ENCODE data around the gene RFX7. TPM values are rescaled to one million over a fixed set of nuclear protein-coding genes. Genes with fewer than 3 reads are reported as not detected.
A peak's percentile ranks its signal among the peaks of the same experiment; 100 is the strongest.
"Not testable (repeated sequence)": the region's sequence is repeated elsewhere in the genome, so short reads cannot be mapped to it uniquely, and the experiment has no call there.

The RFX7 gene
- total RNA-seq, 1 donor, result 7.6 TPM

DNA sequence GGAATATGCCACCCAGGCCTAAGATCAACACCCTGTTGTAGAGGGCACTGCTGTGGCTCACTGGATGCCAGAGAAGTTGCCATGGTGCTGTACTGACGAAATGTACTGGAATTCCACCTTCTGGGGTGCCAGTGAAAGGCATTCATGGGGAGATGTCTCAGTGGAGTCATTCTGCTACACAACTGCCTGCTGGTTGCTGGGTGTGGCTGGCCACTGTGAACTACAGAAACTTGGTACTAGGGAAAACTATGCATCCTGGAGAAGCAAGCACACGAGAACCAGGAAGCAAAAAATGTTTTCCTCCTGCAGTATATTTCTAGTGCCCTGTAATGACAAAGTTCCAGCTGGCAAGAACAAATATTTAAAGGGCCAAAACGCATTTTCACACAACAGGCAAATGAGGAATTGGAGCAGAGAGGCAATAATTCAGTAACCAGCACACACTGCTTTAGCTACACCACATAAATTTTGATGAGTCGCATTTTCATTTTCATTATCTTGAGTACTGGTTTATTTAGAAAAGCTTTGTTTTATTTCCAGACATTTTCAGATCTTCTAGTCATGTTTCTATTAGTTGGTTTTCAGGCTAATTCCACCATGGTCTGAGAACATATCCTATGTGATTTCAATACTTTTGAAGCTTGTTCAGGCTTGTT, 18.3 kb upstream of the RFX7 start:
- no peak overlapping the region for H3K27ac ChIP-seq (ENCODE audit: low read depth, low read length)
- H3K79me2 ChIP-seq (ENCODE audit: insufficient read depth, low read length), result no peaks in the 10 kb centered on the region
- no peaks in the 10 kb centered on the region for H3K4me1 ChIP-seq (ENCODE audit: insufficient read depth, low read length)
- H3K9me3 ChIP-seq (ENCODE audit: low read depth, low read length), result no peaks in the 10 kb centered on the region
- peak overlapping the region; percentile 6 for H3K4me2 ChIP-seq (ENCODE audit: insufficient read depth, low read length)
- DNase-seq (ENCODE audit: insufficient read length, low spot score, missing footprints), result no peak
- TF ChIP-seq, protein P1, sequence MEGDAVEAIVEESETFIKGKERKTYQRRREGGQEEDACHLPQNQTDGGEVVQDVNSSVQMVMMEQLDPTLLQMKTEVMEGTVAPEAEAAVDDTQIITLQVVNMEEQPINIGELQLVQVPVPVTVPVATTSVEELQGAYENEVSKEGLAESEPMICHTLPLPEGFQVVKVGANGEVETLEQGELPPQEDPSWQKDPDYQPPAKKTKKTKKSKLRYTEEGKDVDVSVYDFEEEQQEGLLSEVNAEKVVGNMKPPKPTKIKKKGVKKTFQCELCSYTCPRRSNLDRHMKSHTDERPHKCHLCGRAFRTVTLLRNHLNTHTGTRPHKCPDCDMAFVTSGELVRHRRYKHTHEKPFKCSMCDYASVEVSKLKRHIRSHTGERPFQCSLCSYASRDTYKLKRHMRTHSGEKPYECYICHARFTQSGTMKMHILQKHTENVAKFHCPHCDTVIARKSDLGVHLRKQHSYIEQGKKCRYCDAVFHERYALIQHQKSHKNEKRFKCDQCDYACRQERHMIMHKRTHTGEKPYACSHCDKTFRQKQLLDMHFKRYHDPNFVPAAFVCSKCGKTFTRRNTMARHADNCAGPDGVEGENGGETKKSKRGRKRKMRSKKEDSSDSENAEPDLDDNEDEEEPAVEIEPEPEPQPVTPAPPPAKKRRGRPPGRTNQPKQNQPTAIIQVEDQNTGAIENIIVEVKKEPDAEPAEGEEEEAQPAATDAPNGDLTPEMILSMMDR (IDR thresholded peaks at IDR 0.05; ENCODE audit: extremely low read depth, low read depth, low read length), result no peak
- H3K36me3 ChIP-seq (ENCODE audit: insufficient read depth, low read length), result no peaks in the 10 kb centered on the region
- no peak overlapping the region for H3K4me3 ChIP-seq (ENCODE audit: insufficient read depth, low read length)
- no peaks in the 10 kb centered on the region for H4K20me1 ChIP-seq (ENCODE audit: insufficient read depth, low read length)
- no peaks in the 10 kb centered on the region for H3K27me3 ChIP-seq (ENCODE audit: insufficient read depth, low read length)
- H2AFZ ChIP-seq (ENCODE audit: low read length), result peak overlapping the region; percentile 11

DNA sequence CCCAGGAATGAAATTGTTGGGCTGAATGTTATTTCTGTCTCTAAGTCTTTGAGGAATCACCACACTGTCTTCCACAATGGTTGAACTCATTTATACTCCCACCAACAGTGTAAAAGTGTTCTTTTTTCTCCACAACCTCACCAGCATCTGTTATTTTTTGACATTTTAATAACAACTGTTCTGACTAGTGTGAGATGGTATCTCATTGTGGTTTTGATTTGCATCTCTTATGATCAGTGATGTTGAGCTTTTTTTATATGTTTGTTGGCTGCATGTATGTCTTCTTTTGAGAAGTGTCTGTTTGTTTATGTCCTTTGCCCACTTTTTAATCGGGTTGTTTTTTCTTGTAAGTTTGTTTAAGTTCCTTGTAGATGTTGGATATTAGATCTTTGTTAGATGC, 13.6 kb upstream of the RFX7 start:
- H3K27me3 ChIP-seq (ENCODE audit: insufficient read depth, low read length); H3K79me2 ChIP-seq (ENCODE audit: insufficient read depth, low read length); H3K4me1 ChIP-seq (ENCODE audit: insufficient read depth, low read length); H4K20me1 ChIP-seq (ENCODE audit: insufficient read depth, low read length); H3K4me2 ChIP-seq (ENCODE audit: insufficient read depth, low read length); H3K27ac ChIP-seq (ENCODE audit: low read depth, low read length); H2AFZ ChIP-seq (ENCODE audit: low read length); DNase-seq (ENCODE audit: insufficient read length, low spot score, missing footprints); H3K4me3 ChIP-seq (ENCODE audit: insufficient read depth, low read length); H3K9me3 ChIP-seq (ENCODE audit: low read depth, low read length); H3K36me3 ChIP-seq (ENCODE audit: insufficient read depth, low read length): not testable (repeated sequence)

DNA sequence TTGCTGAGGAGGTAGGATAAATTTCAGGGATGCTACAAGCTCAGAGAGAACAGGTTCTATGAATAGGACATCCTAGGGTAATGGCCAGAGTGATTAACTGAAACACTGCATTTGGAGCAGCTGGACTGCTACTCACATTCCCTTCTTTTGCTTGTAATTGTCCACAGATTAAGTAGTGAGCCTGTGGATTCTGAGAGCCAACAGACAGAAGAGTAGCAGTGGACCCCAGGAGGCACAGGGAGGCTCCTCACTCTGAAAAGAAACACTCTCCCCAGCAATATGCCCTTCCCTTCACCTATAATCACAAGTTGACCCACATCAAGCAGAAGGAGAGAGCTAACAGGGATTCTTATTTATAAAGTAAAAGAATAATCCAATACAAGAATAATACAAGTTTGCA, 10.6 kb upstream of the RFX7 start:
- Histone ChIP-seq H3K36me3 (ENCODE audit: insufficient read depth, low read length) (no peaks in the 10 kb centered on the region), H2AFZ (ENCODE audit: low read length) (no peak overlapping the region), H3K79me2 (ENCODE audit: insufficient read depth, low read length) (no peaks in the 10 kb centered on the region), H3K9me3 (ENCODE audit: low read depth, low read length) (no peaks in the 10 kb centered on the region), H3K4me2 (ENCODE audit: insufficient read depth, low read length) (no peak overlapping the region), H3K4me1 (ENCODE audit: insufficient read depth, low read length) (no peaks in the 10 kb centered on the region), H3K4me3 (ENCODE audit: insufficient read depth, low read length) (no peak overlapping the region), H3K27me3 (ENCODE audit: insufficient read depth, low read length) (peaks cover 3% of the 10 kb centered on the region), H4K20me1 (ENCODE audit: insufficient read depth, low read length) (no peaks in the 10 kb centered on the region), H3K27ac (ENCODE audit: low read depth, low read length) (no peak overlapping the region)
- no peak for DNase-seq (ENCODE audit: insufficient read length, low spot score, missing footprints)
- TF ChIP-seq, protein P1 (IDR thresholded peaks at IDR 0.05; ENCODE audit: extremely low read depth, low read depth, low read length), result no peak

DNA sequence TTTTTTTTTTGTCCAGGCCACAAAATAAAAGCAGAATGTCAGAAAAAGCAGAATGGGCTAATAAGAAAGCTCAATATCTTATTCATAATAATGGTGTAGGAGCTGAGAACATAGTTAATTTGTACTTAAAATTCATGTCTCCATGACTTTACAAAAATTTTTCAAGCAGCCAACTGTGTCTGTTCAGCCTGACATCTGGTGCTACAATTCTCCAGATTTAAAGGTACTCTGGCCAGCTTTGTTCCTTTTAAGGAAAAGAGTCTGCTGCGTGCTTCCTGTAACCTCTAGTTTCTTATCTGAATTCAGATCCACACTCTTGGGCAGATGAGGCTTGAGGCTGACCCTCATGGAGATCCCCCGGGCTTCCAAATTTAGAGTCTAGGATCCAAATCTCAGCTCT, 8.7 kb upstream of the RFX7 start:
- no peak overlapping the region for H3K27ac ChIP-seq (ENCODE audit: low read depth, low read length)
- H3K4me2 ChIP-seq (ENCODE audit: insufficient read depth, low read length), result no peak overlapping the region
- no peak overlapping the region for H3K4me3 ChIP-seq (ENCODE audit: insufficient read depth, low read length)
- no peak overlapping the region for H2AFZ ChIP-seq (ENCODE audit: low read length)
- no peak for DNase-seq (ENCODE audit: insufficient read length, low spot score, missing footprints)
- no peaks in the 10 kb centered on the region for H3K4me1 ChIP-seq (ENCODE audit: insufficient read depth, low read length)
- no peaks in the 10 kb centered on the region for H4K20me1 ChIP-seq (ENCODE audit: insufficient read depth, low read length)
- TF ChIP-seq, protein P1 (IDR thresholded peaks at IDR 0.05; ENCODE audit: extremely low read depth, low read depth, low read length), result no peak
- H3K27me3 ChIP-seq (ENCODE audit: insufficient read depth, low read length), result peaks cover 3% of the 10 kb centered on the region
- no peaks in the 10 kb centered on the region for H3K79me2 ChIP-seq (ENCODE audit: insufficient read depth, low read length)
- no peaks in the 10 kb centered on the region for H3K9me3 ChIP-seq (ENCODE audit: low read depth, low read length)
- H3K36me3 ChIP-seq (ENCODE audit: insufficient read depth, low read length), result no peaks in the 10 kb centered on the region
